Neuronal stem cell (in vitro differentiated cells): ENCODE measurements around the gene SLC2A9.

Experiments used
- DNase-seq: peaks from one replicate; pipeline ENCODE4 v3.0.0-alpha.2; 2013; ENCODE audit warnings: low spot score
- H2AFZ ChIP-seq: one replicate; pipeline ENCODE4 v1.6.1; 2013; ENCODE audit warnings: mild to moderate bottlenecking, low read length, inconsistent platforms
- H2AK5ac ChIP-seq: 2 replicates; pipeline ENCODE4 v1.6.1; 2013; ENCODE audit warnings: low read depth, mild to moderate bottlenecking, inconsistent platforms, low read length, moderate library complexity, mixed read lengths
- H2BK120ac ChIP-seq: 2 replicates; pipeline ENCODE4 v1.6.1; 2013; ENCODE audit warnings: low read depth, mild to moderate bottlenecking, inconsistent platforms, low read length, moderate library complexity, mixed read lengths
- H2BK12ac ChIP-seq: one replicate; pipeline ENCODE4 v1.6.1; 2013; ENCODE audit warnings: low read length, inconsistent platforms
- H2BK15ac ChIP-seq: 2 replicates; pipeline ENCODE4 v1.6.1; 2013; ENCODE audit warnings: mild to moderate bottlenecking, low read length, inconsistent platforms, mixed read lengths
- H2BK5ac ChIP-seq: one replicate; pipeline ENCODE4 v1.6.1; 2013; ENCODE audit warnings: inconsistent platforms, mild to moderate bottlenecking, low read length, moderate library complexity
- H3K14ac ChIP-seq: one replicate; pipeline ENCODE4 v1.6.1; 2013; ENCODE audit warnings: low read length, inconsistent platforms
- H3K18ac ChIP-seq: 2 replicates; pipeline ENCODE4 v1.6.1; 2013; ENCODE audit warnings: low read length, inconsistent platforms
- H3K23ac ChIP-seq: 2 replicates; pipeline ENCODE4 v1.6.1; 2013; ENCODE audit warnings: low read depth, mild to moderate bottlenecking, mixed read lengths, low read length, inconsistent platforms; ENCODE audit not compliant: poor library complexity
- H3K27ac ChIP-seq: replicated peaks from 3 replicates; pipeline ENCODE4 v1.5.1; 2013; ENCODE audit warnings: low read length, inconsistent platforms
- H3K27me3 ChIP-seq, 3 experiments: 2 replicates each; pipeline ENCODE4 v1.6.1; 2013; ENCODE audit warnings: low read length in 3 of 3, mild to moderate bottlenecking in 2 of 3, inconsistent platforms in 1 of 3, low read depth in 1 of 3, mixed read lengths in 1 of 3, moderate library complexity in 1 of 3; ENCODE audit not compliant: control insufficient read depth in 3 of 3, insufficient read depth in 3 of 3
- H3K36me3 ChIP-seq, 2 donors: replicated peaks in 1 of 2; 2 replicates each; pipeline ENCODE4 v1.6.1; 2013; ENCODE audit warnings: low read length in 2 of 2; ENCODE audit not compliant: control insufficient read depth in 2 of 2, insufficient read depth in 2 of 2
- H3K4ac ChIP-seq: 2 replicates; pipeline ENCODE4 v1.6.1; 2013; ENCODE audit warnings: inconsistent platforms, mild to moderate bottlenecking, low read length, moderate library complexity
- H3K4me1 ChIP-seq, 2 donors: 1 replicate in 1 of 2; 2 replicates in 1 of 2; pipeline ENCODE4 v1.6.1; 2013; ENCODE audit warnings: low read length in 2 of 2, low read depth in 1 of 2; ENCODE audit not compliant: control insufficient read depth in 2 of 2, insufficient read depth in 1 of 2
- H3K4me2 ChIP-seq: one replicate; pipeline ENCODE4 v1.6.1; 2013; ENCODE audit warnings: mild to moderate bottlenecking, low read length, inconsistent platforms; ENCODE audit not compliant: insufficient read depth, poor library complexity, severe bottlenecking
- H3K4me3 ChIP-seq, 2 donors: 2 replicates each; pipeline ENCODE4 v1.5.1; 2013; ENCODE audit warnings: low read length in 2 of 2, mild to moderate bottlenecking in 2 of 2, inconsistent platforms in 1 of 2, moderate library complexity in 1 of 2
- H3K79me1 ChIP-seq: one replicate; pipeline ENCODE4 v1.6.1; 2013; ENCODE audit warnings: low read depth, mild to moderate bottlenecking, inconsistent platforms, low read length, moderate library complexity
- H3K9ac ChIP-seq: one replicate; pipeline ENCODE4 v1.6.1; 2013; ENCODE audit warnings: mild to moderate bottlenecking, low read depth, low read length, inconsistent platforms; ENCODE audit not compliant: poor library complexity
- H3K9me3 ChIP-seq, 2 donors: replicated peaks in 1 of 2; 2 replicates each; pipeline versions ENCODE3 to v1.6.1; 2013; ENCODE audit warnings: low read length in 2 of 2, mild to moderate bottlenecking in 2 of 2, inconsistent platforms in 1 of 2, low read depth in 1 of 2, mixed read lengths in 1 of 2, moderate library complexity in 1 of 2; ENCODE audit not compliant: control insufficient read depth in 2 of 2, insufficient read depth in 1 of 2
- H4K8ac ChIP-seq: one replicate; pipeline ENCODE4 v1.6.1; 2013; ENCODE audit warnings: low read depth, mild to moderate bottlenecking, inconsistent platforms, low read length, moderate library complexity
- H4K91ac ChIP-seq: one replicate; pipeline ENCODE4 v1.6.1; 2013; ENCODE audit warnings: low read length, low read depth, mild to moderate bottlenecking, inconsistent platforms; ENCODE audit not compliant: poor library complexity
- WGBS, 2 donors: extraction: QIAGEN DNeasy Blood & Tissue Kit; methylation state at CpG; one replicate each; pipeline ENCODE4 v1.1.7; 2013; ENCODE audit warnings: missing lambda C conversion rate in 2 of 2, mixed read lengths in 1 of 2; ENCODE audit not compliant: insufficient read length in 2 of 2, insufficient replicate concordance in 1 of 2; ENCODE audit errors: extremely low coverage in 2 of 2; 5-methylcytosine and 5-hydroxymethylcytosine counted together

SLC2A9 gene

GRCh38 chr4:10048941-10049697 lies 27.8 kb upstream of the SLC2A9 start:
- Histone ChIP-seq H2BK5ac (no peak overlapping the region), H3K4me1 (peaks cover 14 to 16% of the 10 kb centered on the region in 2 donors), H2BK120ac (no peak overlapping the region), H3K4me3 (no peak overlapping the region), H3K14ac (no peak overlapping the region), H3K36me3 (no peaks in the 10 kb centered on the region), H3K18ac (no peak overlapping the region), H3K27ac (no peak overlapping the region), H2AK5ac (no peak overlapping the region), H2AFZ (no peak overlapping the region), H3K4ac (no peak overlapping the region), H4K91ac (no peak overlapping the region), H3K9ac (no peak overlapping the region), H3K23ac (no peak overlapping the region), H2BK12ac (no peak overlapping the region), H2BK15ac (no peak overlapping the region), H4K8ac (no peak overlapping the region), H3K27me3 (peaks cover 0 to 3% (median 0%) of the 10 kb centered on the region in 3 experiments), H3K9me3 (no peaks in the 10 kb centered on the region), H3K4me2 (no peak overlapping the region), H3K79me1 (no peaks in the 10 kb centered on the region)
- no CpG with 5 or more reads among the region's 4 CpGs for WGBS, 2 donors
- DNase-seq, result no peak

GRCh38 chr4:10047967-10048366 lies 26.7 kb upstream of the SLC2A9 start:
- no peak overlapping the region for H2AFZ ChIP-seq
- no peak overlapping the region for H3K4me3 ChIP-seq
- H3K36me3 ChIP-seq, result no peaks in the 10 kb centered on the region
- DNase-seq, result no peak
- peaks cover 11 to 14% of the 10 kb centered on the region in 2 donors for H3K4me1 ChIP-seq
- H3K18ac ChIP-seq, result no peak overlapping the region
- no CpG with 5 or more reads among the region's 5 CpGs for WGBS, 2 donors
- H3K27me3 ChIP-seq, result peaks cover 0 to 3% (median 0%) of the 10 kb centered on the region in 3 experiments
- H2BK15ac ChIP-seq, result no peak overlapping the region
- H4K91ac ChIP-seq, result no peak overlapping the region
- no peaks in the 10 kb centered on the region for H3K79me1 ChIP-seq
- H2BK5ac ChIP-seq, result no peak overlapping the region
- no peak overlapping the region for H2BK12ac ChIP-seq
- H3K4me2 ChIP-seq, result no peak overlapping the region
- no peak overlapping the region for H3K4ac ChIP-seq
- H3K9me3 ChIP-seq, result no peaks in the 10 kb centered on the region
- H3K27ac ChIP-seq, result no peak overlapping the region
- H2BK120ac ChIP-seq, result no peak overlapping the region
- H2AK5ac ChIP-seq, result no peak overlapping the region
- H3K14ac ChIP-seq, result no peak overlapping the region
- no peak overlapping the region for H4K8ac ChIP-seq
- H3K23ac ChIP-seq, result no peak overlapping the region
- H3K9ac ChIP-seq, result no peak overlapping the region

- no peak overlapping the region for H3K4ac ChIP-seq
- no peak overlapping the region for H3K27ac ChIP-seq
- no peak overlapping the region for H2BK12ac ChIP-seq
- no peak overlapping the region for H2BK5ac ChIP-seq
- no peak overlapping the region for H2AFZ ChIP-seq
- no peak overlapping the region for H3K14ac ChIP-seq
- no peak overlapping the region for H2AK5ac ChIP-seq
- peaks cover 0 to 3% (median 0%) of the 10 kb centered on the region in 3 experiments for H3K27me3 ChIP-seq
- H3K9me3 ChIP-seq, result no peaks in the 10 kb centered on the region
- peaks cover 11 to 14% of the 10 kb centered on the region in 2 donors for H3K4me1 ChIP-seq
- H3K18ac ChIP-seq, result no peak overlapping the region
- H2BK120ac ChIP-seq, result no peak overlapping the region
- no CpG with 5 or more reads among the region's 3 CpGs for WGBS, 2 donors
- no peak overlapping the region for H3K4me3 ChIP-seq
- no peak overlapping the region for H4K8ac ChIP-seq
- no peak for DNase-seq
- no peak overlapping the region for H3K4me2 ChIP-seq
- H2BK15ac ChIP-seq, result no peak overlapping the region
- no peak overlapping the region for H3K23ac ChIP-seq
- no peak overlapping the region for H4K91ac ChIP-seq
- no peaks in the 10 kb centered on the region for H3K79me1 ChIP-seq
- H3K36me3 ChIP-seq, result no peaks in the 10 kb centered on the region
- H3K9ac ChIP-seq, result no peak overlapping the region
Measured at GRCh38 chr4:10046471-10046870, 25.2 kb upstream of the SLC2A9 start.

GRCh38 chr4:10045481-10045880 lies 24.2 kb upstream of the SLC2A9 start:
- Histone ChIP-seq H3K27ac (no peak overlapping the region), H2BK15ac (no peak overlapping the region), H3K79me1 (no peaks in the 10 kb centered on the region), H3K9ac (no peak overlapping the region), H2BK120ac (no peak overlapping the region), H2AFZ (no peak overlapping the region), H3K9me3 (no peaks in the 10 kb centered on the region), H3K4me3 (no peak overlapping the region), H4K8ac (no peak overlapping the region), H3K36me3 (no peaks in the 10 kb centered on the region), H4K91ac (no peak overlapping the region), H2BK5ac (no peak overlapping the region), H3K27me3 (peaks cover 0 to 3% (median 0%) of the 10 kb centered on the region in 3 experiments), H3K23ac (no peak overlapping the region), H3K4me1 (peaks cover 6 to 10% of the 10 kb centered on the region in 2 donors), H3K18ac (no peak overlapping the region), H3K4me2 (no peak overlapping the region), H2BK12ac (no peak overlapping the region), H3K14ac (no peak overlapping the region), H3K4ac (no peak overlapping the region), H2AK5ac (no peak overlapping the region)
- WGBS, 2 donors, result no CpG with 5 or more reads among the region's 1 CpG
- no peak for DNase-seq
